A673 (cell line): ENCODE measurements around the gene DCLK2. TPM values are rescaled to one million over a fixed set of nuclear protein-coding genes. Genes with fewer than 3 reads are reported as not detected.

ENCODE experiments used
- BruUV-seq: library from RNA; stranded (reverse); fragments of 400-500 nt; replicated peaks from 2 replicates; lab custom pipeline; 2021; lab: Mats Ljungman, UMichigan
- CTCF ChIA-PET: fragments of 300-600 bp; sonication (Branson Sonifier 250); formaldehyde crosslinking; loops from one replicate; lab custom pipeline; 2022; ENCODE audit warnings: antibody characterized with exemption; lab: Charles Lee
- POLR2A ChIA-PET: fragments of 300-600 bp; sonication (Branson Sonifier 250); formaldehyde crosslinking; loops from one replicate; lab custom pipeline; 2022; ENCODE audit warnings: antibody characterized with exemption; ENCODE audit not compliant: low non-redundant PET; lab: Charles Lee
- DNase-seq: peaks from one replicate; pipeline ENCODE4 v3.0.0-alpha.2; 2015; ENCODE audit warnings: low spot score
- H3K27ac ChIP-seq: fragments of 200-600 bp; sonication (generic); 2 replicates; pipeline ENCODE4 v1.5.1; 2016; ENCODE audit warnings: mixed run types, low read depth, mild to moderate bottlenecking, mixed read lengths, antibody characterized with exemption, low read length; ENCODE audit not compliant: poor library complexity, severe bottlenecking
- H3K27me3 ChIP-seq: fragments of 200-600 bp; sonication (generic); replicated peaks from 2 replicates; pipeline ENCODE4 v1.6.1; 2017; ENCODE audit warnings: mixed run types, low read depth, mild to moderate bottlenecking, mixed read lengths, antibody characterized with exemption, low read length; ENCODE audit not compliant: insufficient read depth, poor library complexity
- H3K36me3 ChIP-seq: fragments of 200-600 bp; sonication (generic); 2 replicates; pipeline ENCODE4 v1.6.1; 2016; ENCODE audit warnings: mixed run types, mild to moderate bottlenecking, mixed read lengths, antibody characterized with exemption, low read length; ENCODE audit not compliant: insufficient read depth, poor library complexity, severe bottlenecking
- H3K4me1 ChIP-seq: fragments of 200-600 bp; sonication (generic); 2 replicates; pipeline ENCODE4 v1.6.1; 2017; ENCODE audit warnings: mixed run types, mild to moderate bottlenecking, mixed read lengths, antibody characterized with exemption, low read length; ENCODE audit not compliant: insufficient read depth, poor library complexity, severe bottlenecking
- H3K4me3 ChIP-seq: fragments of 200-600 bp; sonication (generic); 2 replicates; pipeline ENCODE4 v1.5.1; 2016; ENCODE audit warnings: low read depth, mixed run types, mild to moderate bottlenecking, mixed read lengths, low read length; ENCODE audit not compliant: poor library complexity, severe bottlenecking
- H3K9me3 ChIP-seq: fragments of 200-600 bp; sonication (generic); 2 replicates; pipeline ENCODE4 v1.6.1; 2016; ENCODE audit warnings: mixed run types, low read depth, mild to moderate bottlenecking, mixed read lengths, antibody characterized with exemption, low read length; ENCODE audit not compliant: poor library complexity, severe bottlenecking
- CTCF ChIP-seq: fragments of 300-800, 200-600 bp; sonication (generic); conservative IDR thresholded peaks from 2 replicates; pipeline ENCODE4 v1.5.1; 2017; ENCODE audit warnings: low read depth, mild to moderate bottlenecking, antibody characterized with exemption, low read length, moderate library complexity, mixed read lengths
- EZH2 ChIP-seq: fragments of 200-600 bp; sonication (generic); IDR thresholded peaks from 2 replicates; pipeline ENCODE4 v1.6.1; 2017; ENCODE audit warnings: borderline replicate concordance, low read depth, mild to moderate bottlenecking, mixed read lengths, antibody characterized with exemption, low read length; ENCODE audit not compliant: poor library complexity, severe bottlenecking
- intact Hi-C: fragments of 100-400 bp; cut with micrococcal nuclease; formaldehyde crosslinking; loops from one replicate; pipeline ENCODE4 v1.10.0; 2022; ENCODE audit not compliant: unreplicated experiment
- total RNA-seq: library from RNA; stranded (reverse); gene quantifications from 2 replicates; pipeline ENCODE4 v1.2.3, GENCODE V29; 2021

Gene DCLK2
- total RNA-seq, 1 experiment from 2014 or later, result 4.9 TPM

- H3K36me3 ChIP-seq, result no peaks in the 10 kb centered on the region
- no TSS peak for BruUV-seq
- no peak for DNase-seq
- H3K4me1 ChIP-seq, result peaks cover 20% of the 10 kb centered on the region
- no peak overlapping the region for H3K27ac ChIP-seq
- POLR2A ChIA-PET, result no interaction called here
- TF ChIP-seq CTCF (no peak), EZH2 (no peak)
- intact Hi-C loops, result no loop called here
- no peaks in the 10 kb centered on the region for H3K27me3 ChIP-seq
- no peak overlapping the region for H3K4me3 ChIP-seq
- CTCF ChIA-PET, result no interaction called here
- H3K9me3 ChIP-seq, result no peaks in the 10 kb centered on the region
Measured at GRCh38 chr4:150135134-150135772, 57.0 kb downstream of the DCLK2 start.

- ChIA-PET CTCF (interaction anchor here (1.5 kb wide), 1 partner anchor 81 kb away, joined by 3 read pairs; no protein-coding TSS in a partner anchor), POLR2A (no interaction called here)
- no peak for DNase-seq
- Histone ChIP-seq H3K4me1 (peaks cover 26% of the 10 kb centered on the region), H3K9me3 (no peaks in the 10 kb centered on the region), H3K4me3 (no peak overlapping the region), H3K36me3 (no peaks in the 10 kb centered on the region), H3K27ac (no peak overlapping the region), H3K27me3 (no peaks in the 10 kb centered on the region)
- no TSS peak for BruUV-seq
- intact Hi-C loops, result no loop called here
- TF ChIP-seq CTCF (no peak), EZH2 (no peak)
Measured at GRCh38 chr4:150136036-150136435, 57.8 kb downstream of the DCLK2 start.

GRCh38 chr4:150136481-150136880 is 58.2 kb downstream of the DCLK2 start:
- Histone ChIP-seq H3K4me1 (peaks cover 31% of the 10 kb centered on the region), H3K9me3 (no peaks in the 10 kb centered on the region), H3K27ac (no peak overlapping the region), H3K27me3 (no peaks in the 10 kb centered on the region), H3K36me3 (no peaks in the 10 kb centered on the region), H3K4me3 (no peak overlapping the region)
- CTCF ChIA-PET, result interaction anchor here (1.5 kb wide), 1 partner anchor 81 kb away, joined by 3 read pairs; no protein-coding TSS in a partner anchor
- POLR2A ChIA-PET, result no interaction called here
- intact Hi-C loops, result no loop called here
- BruUV-seq, result no TSS peak
- no peak for DNase-seq
- TF ChIP-seq EZH2 (no peak), CTCF (no peak)
